HG03280 (cell line): Measurements from ENCODE around the gene SUN1.

ENCODE experiments used
- ATAC-seq: cut with Tn5 transposase; IDR thresholded peaks from one replicate; pipeline ENCODE4 v1.9.1; 2021; ENCODE audit warnings: mild to moderate bottlenecking, moderate library complexity; ENCODE audit not compliant: unreplicated experiment

Gene SUN1

GRCh38 chr7:875476-876076 is 43.3 kb downstream of the SUN1 start:
- no peak for ATAC-seq

GRCh38 chr7:876077-876971 is 44.0 kb downstream of the SUN1 start, which contains the start of gene GET4:
Gene GET4, plus strand, starts transcription at chr7:876554. Its CDS starts 92 bp downstream, at chr7:876646.
- ATAC-seq: peak; percentile 78

- ATAC-seq: no peak
These were observed 44.7 kb downstream of the SUN1 start for GRCh38 chr7:876972-877311.

- ATAC-seq: no peak
These were observed 45.3 kb downstream of the SUN1 start for GRCh38 chr7:877312-878232.

- no peak for ATAC-seq
These were observed 46.8 kb downstream of the SUN1 start for GRCh38 chr7:879093-879492.

- no peak for ATAC-seq
These were observed 47.4 kb downstream of the SUN1 start for GRCh38 chr7:879706-880105.

GRCh38 chr7:880450-880849 is 48.2 kb downstream of the SUN1 start:
- no peak for ATAC-seq

- ATAC-seq: no peak
These were observed 49.4 kb downstream of the SUN1 start for GRCh38 chr7:881441-882234.

- no peak for ATAC-seq
These were observed 50.2 kb downstream of the SUN1 start for GRCh38 chr7:882336-883035.

GRCh38 chr7:883055-884021 is 51.1 kb downstream of the SUN1 start:
- ATAC-seq: no peak

GRCh38 chr7:884191-885003 is 52.1 kb downstream of the SUN1 start:
- ATAC-seq: no peak

- no peak for ATAC-seq
These were observed 53.1 kb downstream of the SUN1 start for GRCh38 chr7:885261-885892.

GRCh38 chr7:885893-886625 is 53.8 kb downstream of the SUN1 start:
- ATAC-seq: no peak

GRCh38 chr7:886626-887487 is 54.6 kb downstream of the SUN1 start:
- no peak for ATAC-seq

GRCh38 chr7:887488-887820 is 55.2 kb downstream of the SUN1 start:
- no peak for ATAC-seq
